SJCRH30 (cell line): ENCODE results near the gene EPN3. TPM values are rescaled to one million over a fixed set of nuclear protein-coding genes. Genes with fewer than 3 reads are reported as not detected.

Experiments used
- DNase-seq, 2 experiments: peaks; one replicate each; pipeline ENCODE4 v3.0.0-alpha.2; 2015 to 2020
- H3K27ac ChIP-seq: fragments of 250-450 bp; sonication (Bioruptor Pico); 2 replicates; pipeline ENCODE4 v1.5.1; 2020; ENCODE audit warnings: mild to moderate bottlenecking, moderate library complexity
- H3K27me3 ChIP-seq: fragments of 250-450 bp; sonication (Bioruptor Pico); 2 replicates; pipeline ENCODE4 v1.5.1; 2020; ENCODE audit warnings: mild to moderate bottlenecking, moderate library complexity
- H3K36me3 ChIP-seq: fragments of 250-450 bp; sonication (Bioruptor Pico); 2 replicates; pipeline ENCODE4 v1.5.1; 2020; ENCODE audit warnings: mild to moderate bottlenecking, moderate library complexity
- H3K4me1 ChIP-seq: fragments of 250-450 bp; sonication (Bioruptor Pico); 2 replicates; pipeline ENCODE4 v1.5.1; 2020; ENCODE audit warnings: mild to moderate bottlenecking, moderate library complexity
- H3K4me3 ChIP-seq: fragments of 250-450 bp; sonication (Bioruptor Pico); 2 replicates; pipeline ENCODE4 v1.5.1; 2020; ENCODE audit warnings: mild to moderate bottlenecking, moderate library complexity
- H3K9me3 ChIP-seq: fragments of 250-450 bp; sonication (Bioruptor Pico); replicated peaks from 2 replicates; pipeline ENCODE4 v1.5.1; 2020; ENCODE audit warnings: mild to moderate bottlenecking, moderate library complexity
- total RNA-seq: library from RNA; depleted of rRNA; stranded (reverse); fragments of >200 nt; shearing (Covaris generic); gene quantifications from 2 replicates; pipeline ENCODE4 v1.2.3, GENCODE V29; 2014

The EPN3 gene
- total RNA-seq, 1 experiment from 2014 or later, result not detected

GRCh38 chr17:50559674-50560184 lies 27.2 kb downstream of the EPN3 start:
- Histone ChIP-seq H3K4me1 (peaks cover 7% of the 10 kb centered on the region), H3K27ac (no peak overlapping the region)

GRCh38 chr17:50560185-50560824 lies 27.8 kb downstream of the EPN3 start, which contains the start of gene CACNA1G:
Gene CACNA1G, plus strand, starts transcription at chr17:50560715. Its CDS starts 745 bp downstream, at chr17:50561460.
- no peaks in the 10 kb centered on the region for H3K9me3 ChIP-seq
- H3K4me3 ChIP-seq, result peak within 1 kb of the TSS; percentile 67
- no peaks in the 10 kb centered on the region for H3K27me3 ChIP-seq
- peaks cover 7% of the 10 kb centered on the region for H3K4me1 ChIP-seq
- peak; percentile 91 to 93 for DNase-seq
- H3K27ac ChIP-seq, result no peak within 1 kb of the TSS
- H3K36me3 ChIP-seq, result no peaks in the 10 kb centered on the region

More at GRCh38 chr17:50559674-50560184, 27.2 kb downstream of the EPN3 start:
- H3K9me3 ChIP-seq, result no peaks in the 10 kb centered on the region
- no peaks in the 10 kb centered on the region for H3K27me3 ChIP-seq
- H3K36me3 ChIP-seq, result no peaks in the 10 kb centered on the region
- DNase-seq, result peak; percentile 60 to 70
- peak overlapping the region; percentile 67 for H3K4me3 ChIP-seq

- no peaks in the 10 kb centered on the region for H3K36me3 ChIP-seq
- no peak for DNase-seq
- no peaks in the 10 kb centered on the region for H3K9me3 ChIP-seq
- H3K4me1 ChIP-seq, result peaks cover 7% of the 10 kb centered on the region
- no peak overlapping the region for H3K27ac ChIP-seq
- H3K27me3 ChIP-seq, result no peaks in the 10 kb centered on the region
- H3K4me3 ChIP-seq, result peak overlapping the region; percentile 67
Observed at GRCh38 chr17:50560931-50561745, 28.6 kb downstream of the EPN3 start.

DNA sequence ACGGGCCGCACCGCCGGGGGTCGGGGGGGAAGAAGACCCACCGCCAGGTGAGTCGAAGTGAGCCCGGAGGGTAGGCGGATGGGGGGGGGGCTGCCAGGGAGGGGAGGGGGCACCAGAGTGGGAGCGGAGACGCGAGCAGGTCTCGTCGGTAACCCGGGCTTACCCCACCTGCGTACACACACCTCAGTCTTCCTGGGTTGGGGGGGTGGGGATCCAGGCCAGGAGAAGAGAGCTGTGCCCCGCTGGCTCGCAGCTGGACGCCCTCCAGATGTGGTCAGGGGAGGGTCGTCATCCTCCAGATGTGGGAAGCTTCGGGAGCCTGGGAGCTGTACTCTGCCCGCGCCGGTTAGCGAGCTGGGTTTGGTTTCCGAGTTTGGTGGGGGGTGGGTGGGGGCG lies 29.2 kb downstream of the EPN3 start:
- Histone ChIP-seq H3K36me3 (no peaks in the 10 kb centered on the region), H3K4me1 (peaks cover 3% of the 10 kb centered on the region), H3K27ac (no peak overlapping the region), H3K4me3 (peak overlapping the region; percentile 67), H3K27me3 (no peaks in the 10 kb centered on the region), H3K9me3 (no peaks in the 10 kb centered on the region)
- no peak for DNase-seq

DNA sequence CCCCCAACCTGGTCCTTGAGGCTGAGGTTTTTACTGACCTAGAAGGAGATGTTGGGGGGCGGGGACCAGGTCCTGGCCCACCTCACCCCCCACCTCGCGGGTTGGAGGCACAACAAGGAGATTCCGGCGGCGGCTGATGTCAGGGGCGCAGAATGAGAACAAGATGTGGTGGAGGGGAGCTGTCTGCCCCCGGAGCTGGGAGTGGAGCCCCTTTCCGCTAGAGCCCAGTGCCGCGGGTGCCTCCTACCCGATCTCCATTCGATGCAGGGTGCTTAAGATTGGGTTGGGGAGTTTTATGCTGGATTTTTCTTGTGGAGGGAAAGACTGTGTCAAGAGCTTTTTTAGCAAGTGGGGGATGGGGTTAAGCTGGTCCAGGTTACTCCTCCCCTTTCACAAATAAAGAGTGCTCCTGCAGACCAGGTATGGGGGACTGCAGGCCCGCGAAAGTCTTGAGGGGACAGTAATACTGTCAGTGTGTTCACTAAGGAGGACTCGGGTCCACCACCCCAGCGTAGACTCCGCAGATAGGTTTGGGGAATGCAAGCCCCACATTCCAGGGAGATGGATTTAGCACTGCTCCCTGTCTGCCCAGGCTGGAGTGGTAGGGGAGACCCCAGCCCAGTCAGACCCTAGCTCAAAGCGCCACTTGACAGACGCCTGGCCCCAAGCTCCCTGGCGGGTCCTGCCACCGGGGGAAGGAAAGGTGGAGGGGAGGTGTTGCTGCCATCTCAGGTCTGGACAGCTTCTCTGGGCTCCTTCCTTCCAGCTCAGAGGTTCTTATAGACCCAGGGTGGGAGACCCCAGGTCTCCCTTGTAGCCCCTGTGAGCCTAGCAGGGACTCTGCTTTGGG lies 29.9 kb downstream of the EPN3 start:
- Histone ChIP-seq H3K4me3 (no peak overlapping the region), H3K27me3 (no peaks in the 10 kb centered on the region), H3K9me3 (no peaks in the 10 kb centered on the region), H3K4me1 (peaks cover 2% of the 10 kb centered on the region; the same call in 1 of the 2 replicates), H3K36me3 (no peaks in the 10 kb centered on the region), H3K27ac (no peak overlapping the region)
- no peak for DNase-seq

GRCh38 chr17:50563092-50563511 lies 30.6 kb downstream of the EPN3 start:
- Histone ChIP-seq H3K4me3 (no peak overlapping the region), H3K36me3 (no peaks in the 10 kb centered on the region), H3K27ac (no peak overlapping the region), H3K27me3 (no peaks in the 10 kb centered on the region), H3K4me1 (peaks cover 2% of the 10 kb centered on the region; the same call in 1 of the 2 replicates), H3K9me3 (no peaks in the 10 kb centered on the region)
- DNase-seq, result no peak

DNA sequence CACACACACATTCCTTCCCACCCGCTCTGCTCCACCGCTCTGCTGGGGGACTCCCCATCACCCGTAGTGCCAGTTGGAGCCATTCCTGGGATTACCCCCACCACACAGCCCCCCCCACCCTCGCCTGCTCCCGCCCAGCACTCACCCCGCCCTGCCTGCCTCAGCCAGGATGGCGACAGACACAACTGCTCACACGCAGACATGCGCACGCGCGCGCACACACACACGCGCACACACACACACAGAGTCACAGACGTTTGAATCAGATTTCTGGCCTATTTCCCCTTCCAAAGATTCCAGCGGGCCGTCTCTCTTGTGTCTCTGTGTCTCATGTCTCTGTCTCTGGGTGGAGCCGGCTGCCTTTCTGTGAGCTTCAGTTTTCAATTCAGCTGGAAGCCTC lies 32.4 kb downstream of the EPN3 start:
- H3K27me3 ChIP-seq, result no peaks in the 10 kb centered on the region
- peak; percentile 39 to 47 for DNase-seq
- no peaks in the 10 kb centered on the region for H3K9me3 ChIP-seq
- no peaks in the 10 kb centered on the region for H3K36me3 ChIP-seq
- no peak overlapping the region for H3K4me3 ChIP-seq
- peaks cover 2% of the 10 kb centered on the region; the same call in 1 of the 2 replicates for H3K4me1 ChIP-seq
- H3K27ac ChIP-seq, result no peak overlapping the region

DNA sequence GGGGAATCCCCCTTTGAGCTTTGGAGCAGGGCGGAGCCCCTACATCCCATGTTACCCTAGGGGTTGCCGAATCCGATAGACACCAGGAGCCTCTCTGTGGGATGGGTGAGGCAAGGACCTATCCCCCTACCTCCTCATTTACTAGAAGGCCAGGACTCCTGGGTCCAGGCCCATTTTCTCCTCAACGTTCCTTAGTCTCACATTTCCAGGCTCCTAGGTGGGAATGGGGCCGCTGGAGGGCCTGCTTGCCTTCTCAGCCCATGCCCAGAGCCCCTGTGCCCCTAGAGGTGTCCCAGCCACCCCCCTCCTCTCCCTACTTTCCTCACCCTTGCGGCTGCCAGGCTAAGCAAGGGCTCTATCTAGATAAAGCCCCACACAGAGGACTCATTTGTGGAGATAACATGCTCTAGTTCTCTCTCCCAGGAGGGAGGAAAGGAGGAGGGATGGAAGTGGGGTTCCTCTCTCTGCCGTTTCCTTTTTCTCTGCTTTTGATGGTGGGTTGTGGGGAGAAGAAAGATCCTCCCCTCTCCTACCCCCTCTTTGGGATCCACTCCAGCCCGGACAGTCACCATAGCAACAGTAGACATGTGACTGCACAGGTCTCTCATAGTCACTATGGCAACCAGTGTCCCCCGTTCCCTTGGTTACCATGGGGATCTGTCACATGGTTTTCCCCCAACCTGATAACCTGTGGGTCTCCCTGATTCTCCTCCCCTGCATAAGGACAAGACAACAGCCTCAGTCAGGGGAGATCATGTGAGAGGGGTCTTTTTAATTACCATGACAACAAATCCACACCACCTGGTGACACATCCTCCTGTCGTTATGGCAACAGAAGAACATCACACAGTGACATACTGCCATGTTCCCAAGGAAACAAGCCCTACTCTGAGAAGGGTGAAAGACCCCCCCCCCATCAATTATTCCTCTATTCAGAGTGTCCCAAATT lies 33.1 kb downstream of the EPN3 start:
- no peaks in the 10 kb centered on the region for H3K9me3 ChIP-seq
- no peak overlapping the region for H3K4me3 ChIP-seq
- H3K4me1 ChIP-seq, result peaks cover 2% of the 10 kb centered on the region; the same call in 1 of the 2 replicates
- DNase-seq, result peak in 1 of 2 experiments; percentile 31
- no peak overlapping the region for H3K27ac ChIP-seq
- H3K27me3 ChIP-seq, result no peaks in the 10 kb centered on the region
- H3K36me3 ChIP-seq, result no peaks in the 10 kb centered on the region

- Histone ChIP-seq H3K36me3 (no peaks in the 10 kb centered on the region), H3K4me1 (peaks cover 2% of the 10 kb centered on the region; the same call in 1 of the 2 replicates), H3K9me3 (no peaks in the 10 kb centered on the region), H3K27me3 (no peaks in the 10 kb centered on the region), H3K27ac (no peak overlapping the region), H3K4me3 (no peak overlapping the region)
- DNase-seq, result no peak
Observed at GRCh38 chr17:50566886-50567285, 34.4 kb downstream of the EPN3 start.

DNA sequence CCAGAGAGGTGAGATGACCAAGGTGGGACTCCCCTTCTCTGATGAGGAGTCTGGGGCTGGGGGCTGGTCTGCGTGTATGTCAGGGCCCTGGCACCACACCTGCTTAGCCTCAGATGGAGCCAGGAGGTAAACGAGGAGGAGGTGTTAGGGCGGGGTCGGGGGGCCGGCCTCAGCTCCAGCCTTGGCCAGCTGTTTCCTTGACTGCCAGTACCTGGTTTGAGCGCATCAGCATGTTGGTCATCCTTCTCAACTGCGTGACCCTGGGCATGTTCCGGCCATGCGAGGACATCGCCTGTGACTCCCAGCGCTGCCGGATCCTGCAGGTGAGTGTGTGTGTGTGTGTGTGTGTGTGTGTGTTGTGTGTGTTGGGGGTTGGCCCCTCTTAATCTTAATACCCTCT lies 36.1 kb downstream of the EPN3 start:
- no peak for DNase-seq
- Histone ChIP-seq H3K9me3 (no peaks in the 10 kb centered on the region), H3K27ac (no peak overlapping the region), H3K4me3 (no peak overlapping the region), H3K36me3 (no peaks in the 10 kb centered on the region), H3K4me1 (peaks cover 2% of the 10 kb centered on the region; the same call in 1 of the 2 replicates), H3K27me3 (no peaks in the 10 kb centered on the region)

DNA sequence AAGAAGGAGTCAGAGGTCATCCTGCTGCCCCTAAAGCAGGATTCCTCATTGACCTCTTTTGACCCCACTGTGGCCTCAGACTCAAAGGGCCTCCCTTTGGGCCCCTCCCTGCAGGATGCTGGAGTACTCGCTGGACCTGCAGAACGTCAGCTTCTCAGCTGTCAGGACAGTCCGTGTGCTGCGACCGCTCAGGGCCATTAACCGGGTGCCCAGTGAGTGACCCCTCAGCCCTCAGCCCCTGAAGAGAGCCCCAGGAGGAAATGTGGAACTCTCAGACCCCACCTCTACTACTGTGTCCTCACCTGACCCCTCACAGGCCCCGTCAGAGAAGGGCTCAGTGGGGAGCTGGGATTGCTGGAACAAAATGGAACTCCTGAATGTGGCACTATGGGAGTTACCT lies 37.1 kb downstream of the EPN3 start:
- Histone ChIP-seq H3K9me3 (no peaks in the 10 kb centered on the region), H3K27me3 (no peaks in the 10 kb centered on the region)
- DNase-seq, result no peak

GRCh38 chr17:50570032-50570431 lies 37.5 kb downstream of the EPN3 start:
- H3K36me3 ChIP-seq, result no peaks in the 10 kb centered on the region
- H3K4me3 ChIP-seq, result no peak overlapping the region
- H3K9me3 ChIP-seq, result no peaks in the 10 kb centered on the region
- DNase-seq, result no peak
- H3K27ac ChIP-seq, result no peak overlapping the region
- H3K4me1 ChIP-seq, result no peaks in the 10 kb centered on the region; the same call in 1 of the 2 replicates
- no peaks in the 10 kb centered on the region for H3K27me3 ChIP-seq

More for the DNA sequence above, 37.1 kb downstream of the EPN3 start:
- Histone ChIP-seq H3K4me1 (peaks cover 1% of the 10 kb centered on the region; the same call in 1 of the 2 replicates), H3K27ac (no peak overlapping the region), H3K36me3 (no peaks in the 10 kb centered on the region), H3K4me3 (no peak overlapping the region)

GRCh38 chr17:50570528-50570927 lies 38.0 kb downstream of the EPN3 start:
- Histone ChIP-seq H3K4me1 (no peaks in the 10 kb centered on the region), H3K27ac (no peak overlapping the region), H3K36me3 (no peaks in the 10 kb centered on the region), H3K4me3 (no peak overlapping the region), H3K27me3 (no peaks in the 10 kb centered on the region), H3K9me3 (no peaks in the 10 kb centered on the region)
- no peak for DNase-seq
